ENCODE results near the gene APRT. TPM values are rescaled to one million over a fixed set of nuclear protein-coding genes. Genes with fewer than 3 reads are reported as not detected.

The APRT gene
- total and polyA plus RNA-seq, 9 of the 15 experiments (the other 6 are each of a cell fraction or from before 2014, with no cell fraction given): 41.7 to 409 (median 146) TPM

GRCh38 chr16:88811769-88812512 is at the start of gene APRT (continued):
- TF ChIP-seq, protein P1, sequence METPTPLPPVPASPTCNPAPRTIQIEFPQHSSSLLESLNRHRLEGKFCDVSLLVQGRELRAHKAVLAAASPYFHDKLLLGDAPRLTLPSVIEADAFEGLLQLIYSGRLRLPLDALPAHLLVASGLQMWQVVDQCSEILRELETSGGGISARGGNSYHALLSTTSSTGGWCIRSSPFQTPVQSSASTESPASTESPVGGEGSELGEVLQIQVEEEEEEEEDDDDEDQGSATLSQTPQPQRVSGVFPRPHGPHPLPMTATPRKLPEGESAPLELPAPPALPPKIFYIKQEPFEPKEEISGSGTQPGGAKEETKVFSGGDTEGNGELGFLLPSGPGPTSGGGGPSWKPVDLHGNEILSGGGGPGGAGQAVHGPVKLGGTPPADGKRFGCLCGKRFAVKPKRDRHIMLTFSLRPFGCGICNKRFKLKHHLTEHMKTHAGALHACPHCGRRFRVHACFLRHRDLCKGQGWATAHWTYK (CRISPR knock-in tag; IDR thresholded peaks at IDR 0.05): peak; percentile 43; the same call in 1 of the 2 replicates
- TF ChIP-seq DPF2 (IDR thresholded peaks at IDR 0.05) (peak; percentile 59; the same call in 1 of the 2 replicates), NR0B1 (IDR thresholded peaks at IDR 0.05; ENCODE audit: partially characterized antibody) (no peak), RBM39 (optimal IDR thresholded peaks at IDR 0.05; ENCODE audit: low read depth, low read length) (no peak), ZNF551 (CRISPR knock-in tag; IDR thresholded peaks at IDR 0.05) (no peak), SETDB1 (IDR thresholded peaks at IDR 0.05; ENCODE audit: low read length) (no peak), PTBP1 (IDR thresholded peaks at IDR 0.05; ENCODE audit: low read depth, low read length) (no peak), PKNOX1 (IDR thresholded peaks at IDR 0.05) (no peak; the same call in 1 of the 2 replicates), MYC (IDR thresholded peaks at IDR 0.05; ENCODE audit: low read depth, low read length) (peak; percentile 96), MYC (CRISPR knock-in tag; IDR thresholded peaks at IDR 0.05; ENCODE audit: borderline replicate concordance, low read depth) (no peak), BCOR (IDR thresholded peaks at IDR 0.05) (0 out of 2 replicates have a peak, but pooled peaks have one; percentile 34), ZNF263 (CRISPR knock-in tag; IDR thresholded peaks at IDR 0.05; ENCODE audit: borderline replicate concordance) (peak; percentile 83; the same call in 1 of the 2 replicates), NFRKB (IDR thresholded peaks at IDR 0.05; ENCODE audit: low read depth) (no peak), CREB3L1 (IDR thresholded peaks at IDR 0.05; ENCODE audit: borderline replicate concordance, low read depth) (no peak), ZFP30 (CRISPR knock-in tag; IDR thresholded peaks at IDR 0.05; ENCODE audit: borderline replicate concordance) (no peak)
- TF ChIP-seq, protein P2, sequence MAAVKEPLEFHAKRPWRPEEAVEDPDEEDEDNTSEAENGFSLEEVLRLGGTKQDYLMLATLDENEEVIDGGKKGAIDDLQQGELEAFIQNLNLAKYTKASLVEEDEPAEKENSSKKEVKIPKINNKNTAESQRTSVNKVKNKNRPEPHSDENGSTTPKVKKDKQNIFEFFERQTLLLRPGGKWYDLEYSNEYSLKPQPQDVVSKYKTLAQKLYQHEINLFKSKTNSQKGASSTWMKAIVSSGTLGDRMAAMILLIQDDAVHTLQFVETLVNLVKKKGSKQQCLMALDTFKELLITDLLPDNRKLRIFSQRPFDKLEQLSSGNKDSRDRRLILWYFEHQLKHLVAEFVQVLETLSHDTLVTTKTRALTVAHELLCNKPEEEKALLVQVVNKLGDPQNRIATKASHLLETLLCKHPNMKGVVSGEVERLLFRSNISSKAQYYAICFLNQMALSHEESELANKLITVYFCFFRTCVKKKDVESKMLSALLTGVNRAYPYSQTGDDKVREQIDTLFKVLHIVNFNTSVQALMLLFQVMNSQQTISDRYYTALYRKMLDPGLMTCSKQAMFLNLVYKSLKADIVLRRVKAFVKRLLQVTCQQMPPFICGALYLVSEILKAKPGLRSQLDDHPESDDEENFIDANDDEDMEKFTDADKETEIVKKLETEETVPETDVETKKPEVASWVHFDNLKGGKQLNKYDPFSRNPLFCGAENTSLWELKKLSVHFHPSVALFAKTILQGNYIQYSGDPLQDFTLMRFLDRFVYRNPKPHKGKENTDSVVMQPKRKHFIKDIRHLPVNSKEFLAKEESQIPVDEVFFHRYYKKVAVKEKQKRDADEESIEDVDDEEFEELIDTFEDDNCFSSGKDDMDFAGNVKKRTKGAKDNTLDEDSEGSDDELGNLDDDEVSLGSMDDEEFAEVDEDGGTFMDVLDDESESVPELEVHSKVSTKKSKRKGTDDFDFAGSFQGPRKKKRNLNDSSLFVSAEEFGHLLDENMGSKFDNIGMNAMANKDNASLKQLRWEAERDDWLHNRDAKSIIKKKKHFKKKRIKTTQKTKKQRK (IDR thresholded peaks at IDR 0.05; ENCODE audit: borderline replicate concordance, low read depth, low read length): no peak
